Measurements from ENCODE around the gene MFSD6.

- no peak for TF ChIP-seq CTCF (IDR thresholded peaks at IDR 0.05)
- TF ChIP-seq TP53 (CRISPR knock-in tag; IDR thresholded peaks at IDR 0.05), result no peak
- no peak for TF ChIP-seq ATF2 (CRISPR knock-in tag; IDR thresholded peaks at IDR 0.05; ENCODE audit: borderline replicate concordance, low read depth)
- TF ChIP-seq NR1H2 (CRISPR knock-in tag; IDR thresholded peaks at IDR 0.05), result no peak
- no peak for TF ChIP-seq ELF4 (CRISPR knock-in tag; IDR thresholded peaks at IDR 0.05; ENCODE audit: low read depth)
- no peak for TF ChIP-seq MAX (CRISPR knock-in tag; IDR thresholded peaks at IDR 0.05)
- TF ChIP-seq HMGXB4 (CRISPR knock-in tag; IDR thresholded peaks at IDR 0.05), result no peak
- TF ChIP-seq TEAD4 (CRISPR knock-in tag; IDR thresholded peaks at IDR 0.05), result no peak
- no peak for TF ChIP-seq ZBTB21 (CRISPR knock-in tag; IDR thresholded peaks at IDR 0.05; ENCODE audit: borderline replicate concordance)
Observed at GRCh38 chr2:190362894-190363293, 45.3 kb upstream of the MFSD6 start.
